Measurements from ENCODE around the gene DKC1. TPM values are rescaled to one million over a fixed set of nuclear protein-coding genes. Genes with fewer than 3 reads are reported as not detected.

Gene DKC1
- polyA plus RNA-seq, 1 experiment: 50.5 TPM

GRCh38 chrX:154784149-154784995, 21.7 kb downstream of the DKC1 start:
- no peak overlapping the region for H3K27ac ChIP-seq (ENCODE audit: low read depth, low read length)
- no peak for DNase-seq (ENCODE audit: low read depth, low spot score)
- no peak for TF ChIP-seq CTCF (IDR thresholded peaks at IDR 0.05; ENCODE audit: low read depth, low read length)
- no peaks in the 10 kb centered on the region for H3K9me3 ChIP-seq (ENCODE audit: control insufficient read depth, insufficient read depth, low read length)
- H3K4me3 ChIP-seq (ENCODE audit: low read depth, low read length): no peak overlapping the region
- no peaks in the 10 kb centered on the region for H3K27me3 ChIP-seq (ENCODE audit: control insufficient read depth, insufficient read depth, low read length)
- POLR2A ChIA-PET: no interaction called here
- CTCF ChIA-PET: no interaction called here

- POLR2A ChIA-PET: no interaction called here
- no peak for TF ChIP-seq CTCF (IDR thresholded peaks at IDR 0.05; ENCODE audit: low read depth, low read length)
- no peaks in the 10 kb centered on the region for H3K9me3 ChIP-seq (ENCODE audit: control insufficient read depth, insufficient read depth, low read length)
- CTCF ChIA-PET: no interaction called here
- DNase-seq (ENCODE audit: low read depth, low spot score): no peak
- H3K27ac ChIP-seq (ENCODE audit: low read depth, low read length): no peak overlapping the region
- no peak overlapping the region for H3K4me3 ChIP-seq (ENCODE audit: low read depth, low read length)
- no peaks in the 10 kb centered on the region for H3K27me3 ChIP-seq (ENCODE audit: control insufficient read depth, insufficient read depth, low read length)
Observed at GRCh38 chrX:154785716-154786115, 23.1 kb downstream of the DKC1 start.

GRCh38 chrX:154791467-154791866, 28.8 kb downstream of the DKC1 start:
- Histone ChIP-seq H3K27ac (ENCODE audit: low read depth, low read length) (no peak overlapping the region), H3K4me3 (ENCODE audit: low read depth, low read length) (no peak overlapping the region), H3K9me3 (ENCODE audit: control insufficient read depth, insufficient read depth, low read length) (no peaks in the 10 kb centered on the region), H3K27me3 (ENCODE audit: control insufficient read depth, insufficient read depth, low read length) (no peaks in the 10 kb centered on the region)
- no peak for TF ChIP-seq CTCF (IDR thresholded peaks at IDR 0.05; ENCODE audit: low read depth, low read length)
- no peak for DNase-seq (ENCODE audit: low read depth, low spot score)
- POLR2A ChIA-PET: no interaction called here
- CTCF ChIA-PET: no interaction called here

GRCh38 chrX:154791939-154792338, 29.3 kb downstream of the DKC1 start:
- CTCF ChIA-PET: no interaction called here
- H3K4me3 ChIP-seq (ENCODE audit: low read depth, low read length): no peak overlapping the region
- H3K27ac ChIP-seq (ENCODE audit: low read depth, low read length): no peak overlapping the region
- POLR2A ChIA-PET: no interaction called here
- no peaks in the 10 kb centered on the region for H3K27me3 ChIP-seq (ENCODE audit: control insufficient read depth, insufficient read depth, low read length)
- no peak for TF ChIP-seq CTCF (IDR thresholded peaks at IDR 0.05; ENCODE audit: low read depth, low read length)
- DNase-seq (ENCODE audit: low read depth, low spot score): no peak
- no peaks in the 10 kb centered on the region for H3K9me3 ChIP-seq (ENCODE audit: control insufficient read depth, insufficient read depth, low read length)

- DNase-seq (ENCODE audit: low read depth, low spot score): no peak
- CTCF ChIA-PET: no interaction called here
- no peak overlapping the region for H3K4me3 ChIP-seq (ENCODE audit: low read depth, low read length)
Observed at GRCh38 chrX:154793084-154793795, 30.6 kb downstream of the DKC1 start.

More at GRCh38 chrX:154793084-154793795, 30.6 kb downstream of the DKC1 start:
- H3K27me3 ChIP-seq (ENCODE audit: control insufficient read depth, insufficient read depth, low read length): no peaks in the 10 kb centered on the region
- POLR2A ChIA-PET: no interaction called here
- no peak for TF ChIP-seq CTCF (IDR thresholded peaks at IDR 0.05; ENCODE audit: low read depth, low read length)
- H3K9me3 ChIP-seq (ENCODE audit: control insufficient read depth, insufficient read depth, low read length): no peaks in the 10 kb centered on the region
- H3K27ac ChIP-seq (ENCODE audit: low read depth, low read length): no peak overlapping the region
